Upper lobe of left lung (tissue), 4 donors: ENCODE results near the gene ADAD2.

Experiments used
- EP300 ChIP-seq, 4 donors: sonication (generic); formaldehyde crosslinking; IDR thresholded peaks; one replicate each; pipeline ENCODE4 v1.5.1; 2017; ENCODE audit warnings: antibody characterized with exemption in 4 of 4, control low read depth in 2 of 4
- POLR2A ChIP-seq, 4 donors: fragments of 450-650 bp; IDR thresholded peaks; one replicate each; pipeline ENCODE4 v1.5.1; 2016 to 2017; ENCODE audit warnings: antibody characterized with exemption in 4 of 4, mild to moderate bottlenecking in 2 of 4
- TF ChIP-seq, protein P1 (sequence below), 6 experiments: fragments of 450-650 bp in 4 of 6; fragments of 200-600 bp in 2 of 6; sonication (generic) in 2 of 6; IDR thresholded peaks; one replicate each; pipeline ENCODE4 v1.5.1; 2016 to 2019; ENCODE audit warnings: antibody characterized with exemption in 6 of 6

DNA sequence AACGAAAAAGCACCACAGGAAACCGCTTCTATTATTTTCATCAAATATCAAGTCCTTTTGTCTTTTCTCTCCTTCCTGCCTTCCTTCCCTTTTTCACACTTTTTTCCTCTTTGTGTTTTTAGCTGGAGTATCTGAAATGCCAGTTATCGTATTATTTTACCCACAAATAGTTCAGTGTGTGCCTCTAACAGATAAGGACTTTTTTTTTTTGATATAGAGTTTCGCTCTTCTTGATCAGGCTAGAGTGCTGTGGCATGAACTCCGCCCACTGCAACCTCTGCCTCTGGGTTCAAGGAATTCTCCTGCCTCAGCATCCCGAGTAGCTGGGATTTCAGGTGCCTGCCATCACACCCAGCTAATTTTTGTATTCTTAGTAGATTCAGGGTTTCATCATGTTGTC lies 35.2 kb upstream of the ADAD2 start:
- TF ChIP-seq POLR2A (IDR thresholded peaks at IDR 0.05) (no peak), EP300 (IDR thresholded peaks at IDR 0.05) (no peak)
- TF ChIP-seq, protein P1, sequence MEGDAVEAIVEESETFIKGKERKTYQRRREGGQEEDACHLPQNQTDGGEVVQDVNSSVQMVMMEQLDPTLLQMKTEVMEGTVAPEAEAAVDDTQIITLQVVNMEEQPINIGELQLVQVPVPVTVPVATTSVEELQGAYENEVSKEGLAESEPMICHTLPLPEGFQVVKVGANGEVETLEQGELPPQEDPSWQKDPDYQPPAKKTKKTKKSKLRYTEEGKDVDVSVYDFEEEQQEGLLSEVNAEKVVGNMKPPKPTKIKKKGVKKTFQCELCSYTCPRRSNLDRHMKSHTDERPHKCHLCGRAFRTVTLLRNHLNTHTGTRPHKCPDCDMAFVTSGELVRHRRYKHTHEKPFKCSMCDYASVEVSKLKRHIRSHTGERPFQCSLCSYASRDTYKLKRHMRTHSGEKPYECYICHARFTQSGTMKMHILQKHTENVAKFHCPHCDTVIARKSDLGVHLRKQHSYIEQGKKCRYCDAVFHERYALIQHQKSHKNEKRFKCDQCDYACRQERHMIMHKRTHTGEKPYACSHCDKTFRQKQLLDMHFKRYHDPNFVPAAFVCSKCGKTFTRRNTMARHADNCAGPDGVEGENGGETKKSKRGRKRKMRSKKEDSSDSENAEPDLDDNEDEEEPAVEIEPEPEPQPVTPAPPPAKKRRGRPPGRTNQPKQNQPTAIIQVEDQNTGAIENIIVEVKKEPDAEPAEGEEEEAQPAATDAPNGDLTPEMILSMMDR (IDR thresholded peaks at IDR 0.05), result no peak
